Activated CD8-positive, alpha-beta T cell treated with anti-CD3 and anti-CD28 coated beads for 36 hours (primary cell): Measurements from ENCODE around the gene ISLR. TPM values are rescaled to one million over a fixed set of nuclear protein-coding genes. Genes with fewer than 3 reads are reported as not detected.

Source experiments
- ATAC-seq: fragments of 200-7000 bp; cut with Tn5 transposase; one replicate; pipeline ENCODE4 v1.10.0; 2021; ENCODE audit warnings: mild to moderate bottlenecking, moderate library complexity
- CTCF ChIA-PET: fragments of 350-600 bp; sonication (Branson Sonifier 250); formaldehyde crosslinking; loops from one replicate; lab custom pipeline; 2021; ENCODE audit warnings: antibody characterized with exemption; lab: Charles Lee
- POLR2A ChIA-PET: fragments of 350-600 bp; sonication (Branson Sonifier 250); formaldehyde crosslinking; loops from one replicate; lab custom pipeline; 2021; ENCODE audit warnings: antibody characterized with exemption; lab: Charles Lee
- DNase-seq: peaks from one replicate; pipeline ENCODE4 v3.0.0-alpha.2; 2020
- H3K27ac Mint-ChIP-seq: one replicate; pipeline ENCODE4 v1.8.0; 2021; ENCODE audit warnings: mild to moderate bottlenecking, mixed read lengths
- H3K27me3 Mint-ChIP-seq: one replicate; pipeline ENCODE4 v1.8.0; 2021; ENCODE audit warnings: mixed read lengths
- H3K36me3 Mint-ChIP-seq: one replicate; pipeline ENCODE4 v1.8.0; 2021; ENCODE audit warnings: low read depth, mixed read lengths
- H3K4me1 Mint-ChIP-seq: one replicate; pipeline ENCODE4 v1.8.0; 2021; ENCODE audit warnings: low read depth, mixed read lengths
- H3K4me3 Mint-ChIP-seq: one replicate; pipeline ENCODE4 v1.8.0; 2021; ENCODE audit warnings: mild to moderate bottlenecking, moderate library complexity, mixed read lengths
- H3K9me3 Mint-ChIP-seq: one replicate; pipeline ENCODE4 v1.8.0; 2021; ENCODE audit warnings: mixed read lengths
- CTCF ChIP-seq: fragments of 200-600 bp; IDR thresholded peaks from one replicate; pipeline ENCODE4 v1.8.0; 2022; ENCODE audit warnings: antibody characterized with exemption, mild to moderate bottlenecking
- intact Hi-C: fragments of 100-400 bp; cut with micrococcal nuclease; formaldehyde crosslinking; loops from one replicate; pipeline ENCODE4 v1.10.0; 2022
- total RNA-seq, 2 experiments: library from RNA; stranded (reverse); gene quantifications; one replicate each; pipeline ENCODE4 v1.2.3, GENCODE V29; 2021

The ISLR gene
- total RNA-seq, 2 experiments from 2014 or later: not detected

- DNase-seq: no peak
- Mint-ChIP-seq H3K4me3 (no peak overlapping the region), H3K4me1 (peaks cover 20% of the 10 kb centered on the region)
Observed at GRCh38 chr15:74138642-74139041, 34.9 kb upstream of the ISLR start.

GRCh38 chr15:74141591-74141990 lies 31.9 kb upstream of the ISLR start:
- peaks cover 29% of the 10 kb centered on the region for H3K27me3 Mint-ChIP-seq
- no peak for TF ChIP-seq CTCF
- DNase-seq (no peak), ATAC-seq (no peak)
- POLR2A ChIA-PET: interaction anchor here (0.7 kb wide), 1 partner anchor 174 kb away, joined by 4 read pairs; no protein-coding TSS in a partner anchor
- peaks cover 9% of the 10 kb centered on the region for H3K4me1 Mint-ChIP-seq
- H3K9me3 Mint-ChIP-seq: no peaks in the 10 kb centered on the region
- no peak overlapping the region for H3K4me3 Mint-ChIP-seq
- intact Hi-C loops: no loop called here
- no peak overlapping the region for H3K27ac Mint-ChIP-seq
- no peaks in the 10 kb centered on the region for H3K36me3 Mint-ChIP-seq
- CTCF ChIA-PET: no interaction called here

More at GRCh38 chr15:74138642-74139041, 34.9 kb upstream of the ISLR start:
- H3K27me3 Mint-ChIP-seq: peaks cover 38% of the 10 kb centered on the region
- no peaks in the 10 kb centered on the region for H3K36me3 Mint-ChIP-seq
- CTCF ChIA-PET: interaction anchor here (1.9 kb wide), 1 partner anchor 166 kb away, joined by 5 read pairs; no protein-coding TSS in a partner anchor
- POLR2A ChIA-PET: no interaction called here
- H3K9me3 Mint-ChIP-seq: no peaks in the 10 kb centered on the region
- intact Hi-C loops: no loop called here
- H3K27ac Mint-ChIP-seq: no peak overlapping the region
- no peak for TF ChIP-seq CTCF
- ATAC-seq: no peak

GRCh38 chr15:74144153-74144775 lies 29.2 kb upstream of the ISLR start:
- DNase-seq (no peak), ATAC-seq (peak; percentile 47)
- Mint-ChIP-seq H3K4me3 (no peak overlapping the region), H3K27me3 (peaks cover 18% of the 10 kb centered on the region), H3K36me3 (no peaks in the 10 kb centered on the region), H3K27ac (no peak overlapping the region), H3K9me3 (no peaks in the 10 kb centered on the region), H3K4me1 (no peaks in the 10 kb centered on the region)
- intact Hi-C loops: no loop called here
- ChIA-PET POLR2A (no interaction called here), CTCF (interaction anchor here (0.8 to 1.2 kb wide), 4 partner anchors 18 to 163 kb away, joined by 3 to 4 read pairs (median 3); no protein-coding TSS in a partner anchor)
- no peak for TF ChIP-seq CTCF

GRCh38 chr15:74146277-74146800 lies 27.2 kb upstream of the ISLR start:
- Mint-ChIP-seq H3K27ac (no peak overlapping the region), H3K4me3 (no peak overlapping the region), H3K27me3 (peaks cover 20% of the 10 kb centered on the region), H3K4me1 (no peaks in the 10 kb centered on the region), H3K36me3 (no peaks in the 10 kb centered on the region), H3K9me3 (no peaks in the 10 kb centered on the region)
- TF ChIP-seq CTCF: no peak
- no peak for ATAC-seq
- ChIA-PET CTCF (no interaction called here), POLR2A (interaction anchor here (0.9 kb wide), 1 partner anchor 172 kb away, joined by 5 read pairs; no protein-coding TSS in a partner anchor)
- DNase-seq: no peak
- intact Hi-C loops: no loop called here

GRCh38 chr15:74147051-74147450 lies 26.5 kb upstream of the ISLR start:
- Mint-ChIP-seq H3K4me3 (no peak overlapping the region), H3K36me3 (no peaks in the 10 kb centered on the region), H3K27me3 (peaks cover 26% of the 10 kb centered on the region), H3K27ac (no peak overlapping the region), H3K4me1 (no peaks in the 10 kb centered on the region), H3K9me3 (no peaks in the 10 kb centered on the region)
- ATAC-seq: no peak
- CTCF ChIA-PET: interaction anchor here (0.8 to 1.8 kb wide), 3 partner anchors 13 to 175 kb away, joined by 3 to 6 read pairs (median 5); no protein-coding TSS in a partner anchor
- POLR2A ChIA-PET: no interaction called here
- intact Hi-C loops: no loop called here
- no peak for DNase-seq
- no peak for TF ChIP-seq CTCF
